GM12878 (cell line): Measurements from ENCODE around the gene FTO. TPM values are rescaled to one million over a fixed set of nuclear protein-coding genes. Genes with fewer than 3 reads are reported as not detected.

Experiments used
- ATAC-seq: fragments of 200-7000 bp; cut with Tn5 transposase; 3 replicates; pipeline ENCODE4 v1.9.1; 2020; ENCODE audit warnings: mild to moderate bottlenecking, moderate library complexity
- BruUV-seq: library from RNA; stranded (reverse); fragments of 400-500 nt; replicated peaks from 2 replicates; lab custom pipeline; 2021; lab: Mats Ljungman, UMichigan
- CTCF ChIA-PET: fragments of 300-600 bp; sonication (Branson Sonifier 250); formaldehyde crosslinking; extraction: SDS; loops from one replicate; lab custom pipeline; 2021; ENCODE audit warnings: inconsistent platforms; lab: Yijun Ruan, JAX
- POLR2A ChIA-PET: fragments of 350-600 bp; formaldehyde crosslinking; extraction: SDS; loops from one replicate; lab custom pipeline; 2021; ENCODE audit warnings: inconsistent platforms; lab: Charles Lee
- RAD21 ChIA-PET: fragments of 300-600 bp; sonication (Branson Sonifier 250); formaldehyde crosslinking; loops from one replicate; lab custom pipeline; 2023; ENCODE audit warnings: antibody characterized with exemption; ENCODE audit not compliant: unreplicated experiment; lab: Charles Lee
- SMC1A ChIA-PET: fragments of 300-600 bp; sonication (Branson Sonifier 250); formaldehyde crosslinking; loops from one replicate; lab custom pipeline; 2023; ENCODE audit not compliant: unreplicated experiment, uncharacterized antibody; lab: Charles Lee
- DNase-seq: peaks from one replicate; pipeline ENCODE4 v3.0.0-alpha.2; 2011; ENCODE audit warnings: low read depth, low spot score
- FAIRE-seq: peaks from 3 replicates; lab custom pipeline; 2011; peaks lifted over from hg19 to GRCh38; lab: Jason Lieb, UNC
- H2AFZ ChIP-seq: 2 replicates; pipeline ENCODE4 v1.6.0; 2011; ENCODE audit warnings: low read depth, low read length, control low read depth; ENCODE audit not compliant: control insufficient read depth
- H3K27ac ChIP-seq: 2 replicates; pipeline ENCODE4 v1.5.1; 2011; ENCODE audit warnings: control low read depth; ENCODE audit not compliant: control insufficient read depth, insufficient read depth
- H3K27me3 ChIP-seq, 2 experiments: replicated peaks in 1 of 2; 2 replicates each; pipeline versions ENCODE4 v1.6.0 to v1.6.1; 2011; ENCODE audit warnings: low read length in 1 of 2; ENCODE audit not compliant: control insufficient read depth in 2 of 2, insufficient read depth in 2 of 2
- H3K36me3 ChIP-seq, 2 experiments: 2 replicates each; pipeline ENCODE4 v1.5.1; 2011; ENCODE audit warnings: low read length in 1 of 2; ENCODE audit not compliant: control insufficient read depth in 2 of 2, insufficient read depth in 2 of 2
- H3K4me1 ChIP-seq: 2 replicates; pipeline ENCODE4 v1.6.1; 2011; ENCODE audit warnings: mild to moderate bottlenecking, low read length, moderate library complexity, mixed read lengths; ENCODE audit not compliant: control insufficient read depth, insufficient read depth
- H3K4me2 ChIP-seq: 2 replicates; pipeline ENCODE4 v1.6.0; 2011; ENCODE audit warnings: control low read depth; ENCODE audit not compliant: control insufficient read depth, insufficient read depth
- H3K4me3 ChIP-seq: fragments of 200-600 bp; sonication (generic); 2 replicates; pipeline ENCODE4 v1.5.1; 2016
- H3K79me2 ChIP-seq: 2 replicates; pipeline ENCODE4 v1.6.0; 2011; ENCODE audit warnings: low read length; ENCODE audit not compliant: control insufficient read depth, insufficient read depth
- H3K9ac ChIP-seq: 2 replicates; pipeline ENCODE4 v1.8.0; 2011; ENCODE audit warnings: low read length, control low read depth, mixed read lengths; ENCODE audit not compliant: control insufficient read depth, insufficient read depth
- H3K9me3 ChIP-seq: replicated peaks from 3 replicates; pipeline ENCODE4 v1.5.1; 2011; ENCODE audit warnings: mild to moderate bottlenecking, low read length; ENCODE audit not compliant: control insufficient read depth, insufficient read depth
- H4K20me1 ChIP-seq: 2 replicates; pipeline ENCODE4 v1.6.0; 2011; ENCODE audit not compliant: control insufficient read depth, insufficient read depth
- ATF2 ChIP-seq: IDR thresholded peaks from 2 replicates; pipeline ENCODE4 v1.6.1; 2012; ENCODE audit warnings: low read length, inconsistent platforms
- HDAC2 ChIP-seq: fragments of 200-600 bp; sonication (generic); IDR thresholded peaks from 2 replicates; pipeline ENCODE4 v1.6.1; 2017
- HSF1 ChIP-seq: fragments of 150-350 bp; IDR thresholded peaks from 2 replicates; pipeline ENCODE4 v1.6.1; 2014; ENCODE audit warnings: mild to moderate bottlenecking, low read depth, low read length
- SMAD1 ChIP-seq: fragments of 450-650 bp; IDR thresholded peaks from 2 replicates; pipeline ENCODE4 v1.6.1; 2018; ENCODE audit warnings: mild to moderate bottlenecking, low read depth; ENCODE audit not compliant: partially characterized antibody
- WGBS: methylation state at CpG from one replicate; pipeline ENCODE4 v1.1.6; 2016; ENCODE audit warnings: low lambda C conversion rate; ENCODE audit not compliant: insufficient replicate concordance, insufficient coverage; ENCODE audit errors: missing lambda C conversion rate; 5-methylcytosine and 5-hydroxymethylcytosine counted together
- in situ Hi-C: fragments of 300-500 bp; cut with MboI; formaldehyde crosslinking; loops from 9 replicates; pipeline ENCODE4 v1.14.3; 2018; ENCODE audit warnings: mixed read lengths
- intact Hi-C: fragments of 100-400 bp; cut with micrococcal nuclease; formaldehyde crosslinking; loops from one replicate; pipeline ENCODE4 v1.14.2; 2022; ENCODE audit not compliant: unreplicated experiment
- polyA plus RNA-seq, 11 experiments: library from polyadenylated mRNA; depleted of rRNA in 4 of 11; unstranded in 6 of 11; stranded (reverse) in 5 of 11; fragments of >200 nt; fragmentation: Nextera tagmentation in 4 of 11; fragmentation: Illumina TruSeq in 1 of 11; extraction: Ambion mirVana in 4 of 11; extraction: Trizol in 1 of 11; gene quantifications; 1 replicate in 1 of 11; 2 replicates in 10 of 11; pipeline versions ENCODE4 v1.2.1 to v1.2.3, GENCODE V29; 2011 to 2016; ENCODE audit warnings: inconsistent platforms in 2 of 11, missing spikeins in 2 of 11, low read depth in 1 of 11
- total RNA-seq, 4 experiments: library from RNA; depleted of rRNA in 3 of 4; stranded (reverse); fragments of >200 nt in 3 of 4; fragmentation: Illumina TruSeq in 1 of 4; extraction: Trizol in 1 of 4; gene quantifications; 2 replicates each; pipeline versions ENCODE4 v1.2.1 to v1.2.3, GENCODE V29; 2013 to 2021

FTO gene
- total and polyA plus RNA-seq, 10 of the 15 experiments (the other 5 are each of a cell fraction or from before 2014, with no cell fraction given), result 20.1 to 55.0 (median 47.0) TPM

GRCh38 chr16:54197758-54198157, 493.8 kb downstream of the FTO start:
- no peaks in the 10 kb centered on the region for H4K20me1 ChIP-seq
- RAD21 ChIA-PET, result no interaction called here
- no peaks in the 10 kb centered on the region for H3K4me1 ChIP-seq
- no peak overlapping the region for H2AFZ ChIP-seq
- no peak for FAIRE-seq
- H3K36me3 ChIP-seq, result no peaks in the 10 kb centered on the region
- H3K9me3 ChIP-seq, result no peaks in the 10 kb centered on the region; the same call in 2 of the 3 replicates
- CTCF ChIA-PET, result no interaction called here
- TF ChIP-seq HSF1 (no peak), SMAD1 (no peak), HDAC2 (no peak), ATF2 (no peak)
- TF ChIP-seq, all 136 proteins: peak for 0
- SMC1A ChIA-PET, result no interaction called here
- BruUV-seq, result no TSS peak
- no peak overlapping the region for H3K27ac ChIP-seq
- ATAC-seq (no peak), DNase-seq (no peak)
- no peaks in the 10 kb centered on the region for H3K27me3 ChIP-seq
- no peak overlapping the region for H3K4me2 ChIP-seq
- in situ Hi-C loops (no loop called here), intact Hi-C loops (no loop called here)
- POLR2A ChIA-PET, result no interaction called here
- no peaks in the 10 kb centered on the region for H3K79me2 ChIP-seq
- no peak overlapping the region for H3K4me3 ChIP-seq
- 34% methylated on average over 5 of the region's 5 CpGs for WGBS
- no peak overlapping the region for H3K9ac ChIP-seq
